GM12875 (cell line): ENCODE results near the gene PCGF3.

Source experiments
- H3K4me3 ChIP-seq: one replicate; pipeline ENCODE4 v1.5.1; 2011; ENCODE audit warnings: low read depth, low read length, control low read depth
- TF ChIP-seq, protein P1 (sequence below): IDR thresholded peaks from 2 replicates; pipeline ENCODE4 v1.5.1; 2011; ENCODE audit warnings: low read depth, mild to moderate bottlenecking, control low read depth, inconsistent platforms, low read length, moderate library complexity, borderline replicate concordance; ENCODE audit not compliant: insufficient read depth

Gene PCGF3

DNA sequence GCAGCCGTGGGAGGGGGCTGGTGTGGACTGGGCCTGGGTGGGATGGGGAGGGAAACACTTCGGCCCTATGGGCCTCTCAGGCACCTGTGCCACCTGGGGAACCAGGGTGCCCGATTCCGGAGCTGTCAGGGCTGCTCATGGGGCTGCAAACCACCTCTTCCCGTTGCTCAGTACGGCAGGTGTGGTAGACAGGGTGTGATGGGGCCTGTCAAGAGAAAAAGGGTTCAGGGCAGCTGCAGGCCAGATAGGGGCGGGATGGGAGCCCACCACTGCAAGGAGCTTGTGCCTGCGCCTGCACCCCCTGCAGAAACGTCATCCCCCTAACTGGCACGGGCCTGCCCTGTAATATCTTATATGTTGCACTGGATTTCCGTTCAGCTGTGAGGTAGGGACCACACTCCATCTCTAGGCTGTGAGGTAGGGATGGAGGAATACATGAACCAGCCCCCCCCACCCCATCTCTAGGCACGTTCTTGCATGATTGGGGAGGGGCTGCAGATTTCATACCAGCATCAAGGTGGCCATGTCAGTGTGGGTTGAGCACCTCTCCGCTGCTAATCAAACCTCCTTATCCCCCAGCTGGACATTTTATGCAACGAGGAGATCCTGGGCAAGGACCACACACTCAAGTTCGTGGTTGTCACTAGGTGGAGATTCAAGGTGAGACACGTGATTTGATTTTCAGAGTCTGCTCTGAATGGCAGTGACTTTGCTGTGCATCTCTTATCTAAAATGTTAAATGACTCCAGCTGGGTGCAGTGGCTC, 59.0 kb downstream of the PCGF3 start:
- H3K4me3 ChIP-seq, result no peak overlapping the region
- TF ChIP-seq, protein P1, sequence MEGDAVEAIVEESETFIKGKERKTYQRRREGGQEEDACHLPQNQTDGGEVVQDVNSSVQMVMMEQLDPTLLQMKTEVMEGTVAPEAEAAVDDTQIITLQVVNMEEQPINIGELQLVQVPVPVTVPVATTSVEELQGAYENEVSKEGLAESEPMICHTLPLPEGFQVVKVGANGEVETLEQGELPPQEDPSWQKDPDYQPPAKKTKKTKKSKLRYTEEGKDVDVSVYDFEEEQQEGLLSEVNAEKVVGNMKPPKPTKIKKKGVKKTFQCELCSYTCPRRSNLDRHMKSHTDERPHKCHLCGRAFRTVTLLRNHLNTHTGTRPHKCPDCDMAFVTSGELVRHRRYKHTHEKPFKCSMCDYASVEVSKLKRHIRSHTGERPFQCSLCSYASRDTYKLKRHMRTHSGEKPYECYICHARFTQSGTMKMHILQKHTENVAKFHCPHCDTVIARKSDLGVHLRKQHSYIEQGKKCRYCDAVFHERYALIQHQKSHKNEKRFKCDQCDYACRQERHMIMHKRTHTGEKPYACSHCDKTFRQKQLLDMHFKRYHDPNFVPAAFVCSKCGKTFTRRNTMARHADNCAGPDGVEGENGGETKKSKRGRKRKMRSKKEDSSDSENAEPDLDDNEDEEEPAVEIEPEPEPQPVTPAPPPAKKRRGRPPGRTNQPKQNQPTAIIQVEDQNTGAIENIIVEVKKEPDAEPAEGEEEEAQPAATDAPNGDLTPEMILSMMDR, result no peak

- TF ChIP-seq, protein P1, result no peak
- no peak overlapping the region for H3K4me3 ChIP-seq
Measured at GRCh38 chr4:766152-766515, 60.5 kb downstream of the PCGF3 start.

DNA sequence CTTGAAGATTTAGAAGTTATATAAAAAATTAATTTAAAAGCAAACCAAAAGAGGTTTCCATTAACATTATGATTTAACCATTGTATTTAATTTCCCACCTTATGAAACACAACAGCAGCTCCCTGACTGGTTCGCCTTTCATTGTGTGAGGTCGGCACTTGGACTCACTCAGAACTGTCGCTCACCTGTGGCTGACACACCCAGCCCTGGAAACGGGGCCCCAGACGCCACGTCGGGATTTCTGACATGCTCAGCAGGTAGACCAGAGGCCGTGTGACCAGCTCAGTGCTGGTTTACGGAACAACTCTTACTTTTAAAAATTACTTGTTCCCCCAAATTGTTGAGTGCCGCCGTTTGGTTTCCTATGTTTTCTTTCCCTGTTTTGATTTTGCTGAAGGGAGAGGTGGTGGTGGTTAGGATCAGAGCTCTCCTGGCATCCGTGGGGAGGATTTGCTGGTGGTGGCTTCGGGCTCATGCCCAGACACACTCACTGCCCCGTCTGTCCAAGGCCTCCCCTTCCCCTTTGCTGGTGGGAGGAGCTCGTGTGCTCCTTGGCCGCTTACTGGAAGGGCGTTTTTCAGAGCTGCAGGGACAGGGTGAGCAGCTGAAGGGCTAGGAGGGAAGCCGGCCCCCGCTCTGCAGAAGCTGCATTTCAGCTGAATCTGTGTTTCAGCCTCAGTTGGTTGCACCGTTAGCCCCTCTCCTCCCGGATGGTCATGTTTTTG, 61.1 kb downstream of the PCGF3 start:
- H3K4me3 ChIP-seq, result no peak overlapping the region
- TF ChIP-seq, protein P1, result no peak

DNA sequence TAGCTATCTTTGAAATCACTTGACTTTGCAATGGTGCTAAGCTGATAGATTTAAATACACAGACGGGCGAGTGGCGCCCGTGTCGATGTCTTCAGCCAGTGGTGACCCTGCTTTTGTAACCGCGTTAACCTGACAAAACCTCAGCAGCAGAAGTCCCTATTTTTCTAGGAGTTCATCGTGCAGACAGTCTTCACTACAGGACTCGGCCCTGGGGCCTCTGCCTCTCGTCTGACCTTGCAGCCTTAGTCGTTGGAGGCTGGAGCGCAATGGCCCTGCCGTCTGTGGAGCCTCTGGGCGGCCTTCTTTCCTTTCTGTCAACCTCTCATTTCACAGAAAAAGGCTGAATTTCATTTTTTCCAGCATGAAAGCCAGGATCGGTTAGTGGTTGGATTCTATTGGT, 62.4 kb downstream of the PCGF3 start:
- TF ChIP-seq, protein P1, result no peak
- H3K4me3 ChIP-seq, result no peak overlapping the region

GRCh38 chr4:768995-769394, 63.4 kb downstream of the PCGF3 start:
- TF ChIP-seq, protein P1, result no peak
- H3K4me3 ChIP-seq, result no peak overlapping the region

GRCh38 chr4:769511-769910, 63.9 kb downstream of the PCGF3 start:
- TF ChIP-seq, protein P1, result no peak
- no peak overlapping the region for H3K4me3 ChIP-seq

GRCh38 chr4:770022-770421, 64.4 kb downstream of the PCGF3 start:
- TF ChIP-seq, protein P1, result no peak

More at GRCh38 chr4:770022-770421, 64.4 kb downstream of the PCGF3 start:
- no peak overlapping the region for H3K4me3 ChIP-seq
